Measurements from ENCODE around the gene ACAD8. TPM values are rescaled to one million over a fixed set of nuclear protein-coding genes. Genes with fewer than 3 reads are reported as not detected.

The ACAD8 gene
- total and polyA plus RNA-seq, 10 of the 15 experiments (the other 5 are each of a cell fraction or from before 2014, with no cell fraction given): 9.9 to 34.8 (median 22.2) TPM

DNA sequence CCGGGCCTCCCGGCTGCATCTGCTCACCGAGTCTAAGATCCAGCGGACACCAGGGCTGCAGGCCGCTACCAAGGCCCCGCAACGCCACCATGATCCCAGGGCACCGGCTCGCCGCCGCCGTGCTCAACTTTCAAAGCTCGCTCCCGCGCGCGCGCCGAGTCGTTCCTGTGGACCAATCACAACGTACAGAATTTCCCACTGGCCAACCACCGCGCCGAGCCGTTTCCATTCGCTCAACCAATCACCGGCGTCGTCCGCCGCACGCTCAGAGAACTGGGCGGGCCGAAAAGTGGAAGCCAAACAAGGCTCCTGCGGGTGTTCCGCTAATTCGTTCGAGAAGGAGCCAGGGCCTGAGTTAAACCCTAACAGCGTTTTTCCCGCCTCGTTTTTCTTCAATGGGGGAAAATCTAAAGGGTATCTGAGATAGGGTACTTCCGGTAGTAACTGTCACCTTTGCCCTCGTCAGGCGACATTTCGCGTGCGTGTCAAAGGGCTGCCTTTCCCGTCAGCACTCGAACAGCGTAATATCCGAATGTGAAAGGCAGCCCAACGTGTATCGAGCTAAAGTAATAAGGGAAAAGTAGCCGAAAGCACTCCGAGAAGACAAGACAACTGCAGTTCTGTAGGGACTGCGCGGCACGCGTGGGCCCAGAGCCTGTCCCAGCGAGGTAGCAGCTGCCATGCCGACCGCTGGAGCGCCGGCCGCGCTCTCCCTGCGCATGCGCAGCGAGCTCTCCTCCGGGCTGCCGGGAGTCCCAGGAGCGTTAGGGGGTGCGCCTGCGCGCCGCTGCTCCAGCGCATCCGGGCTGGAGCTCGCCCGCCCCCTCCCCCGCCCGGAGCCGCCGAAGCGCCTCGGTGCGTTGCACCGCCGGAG is 29.3 kb upstream of the ACAD8 start, which contains the start of the genes NCAPD3 and VPS26B (continued):
- TF ChIP-seq CUX1 (IDR thresholded peaks at IDR 0.05; ENCODE audit: insufficient replicate concordance, low read depth, low read length) (no peak), ZNF274 (IDR thresholded peaks at IDR 0.05; ENCODE audit: insufficient read depth, insufficient read length) (no peak), ATF2 (IDR thresholded peaks at IDR 0.05; ENCODE audit: low read length) (no peak), BCL11A (IDR thresholded peaks at IDR 0.05; ENCODE audit: low read depth, low read length) (no peak), PBX3 (IDR thresholded peaks at IDR 0.05; ENCODE audit: insufficient replicate concordance, low read depth, low read length) (peak; percentile 2), RFX5 (IDR thresholded peaks at IDR 0.05; ENCODE audit: low read depth, low read length) (peak; percentile 81), HCFC1 (IDR thresholded peaks at IDR 0.05; ENCODE audit: low read length) (no peak; the same call in none of the 2 replicates), RAD21 (IDR thresholded peaks at IDR 0.05; ENCODE audit: insufficient read depth, low read depth, low read length) (no peak), TCF12 (IDR thresholded peaks at IDR 0.05; ENCODE audit: low read depth, low read length) (peak; percentile 63), RUNX3 (IDR thresholded peaks at IDR 0.05; ENCODE audit: low read length) (peak; percentile 35; the same call in 1 of the 2 replicates), E2F8 (IDR thresholded peaks at IDR 0.05; ENCODE audit: low read depth, partially characterized antibody) (no peak), E4F1 (IDR thresholded peaks at IDR 0.05; ENCODE audit: borderline replicate concordance, partially characterized antibody) (no peak)
- TF ChIP-seq, protein P1, sequence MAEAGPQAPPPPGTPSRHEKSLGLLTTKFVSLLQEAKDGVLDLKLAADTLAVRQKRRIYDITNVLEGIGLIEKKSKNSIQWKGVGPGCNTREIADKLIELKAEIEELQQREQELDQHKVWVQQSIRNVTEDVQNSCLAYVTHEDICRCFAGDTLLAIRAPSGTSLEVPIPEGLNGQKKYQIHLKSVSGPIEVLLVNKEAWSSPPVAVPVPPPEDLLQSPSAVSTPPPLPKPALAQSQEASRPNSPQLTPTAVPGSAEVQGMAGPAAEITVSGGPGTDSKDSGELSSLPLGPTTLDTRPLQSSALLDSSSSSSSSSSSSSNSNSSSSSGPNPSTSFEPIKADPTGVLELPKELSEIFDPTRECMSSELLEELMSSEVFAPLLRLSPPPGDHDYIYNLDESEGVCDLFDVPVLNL (IDR thresholded peaks at IDR 0.05; ENCODE audit: low read depth, low read length): peak; percentile 97

Data from GM12878 (cell line).